Astrocyte (in vitro differentiated cells and primary cell): ENCODE measurements around the gene RXYLT1. TPM values are rescaled to one million over a fixed set of nuclear protein-coding genes. Genes with fewer than 3 reads are reported as not detected.

Experiments
- DNase-seq: peaks from one replicate; pipeline ENCODE4 v3.0.0-alpha.2; 2010; ENCODE audit warnings: low read depth
- FAIRE-seq: peaks from 2 replicates; lab custom pipeline; 2011; peaks lifted over from hg19 to GRCh38; lab: Jason Lieb, UNC
- H2AFZ ChIP-seq: 2 replicates; pipeline ENCODE4 v1.6.0; 2012; ENCODE audit warnings: low read depth, low read length, inconsistent platforms
- H3K27ac ChIP-seq: 2 replicates; pipeline ENCODE4 v1.5.1; 2011; ENCODE audit warnings: low read depth, low read length, inconsistent platforms
- H3K27me3 ChIP-seq: 2 replicates; pipeline ENCODE4 v1.6.0; 2011; ENCODE audit warnings: low read length, inconsistent platforms; ENCODE audit not compliant: insufficient read depth
- H3K36me3 ChIP-seq: 2 replicates; pipeline ENCODE4 v1.5.1; 2011; ENCODE audit warnings: low read length, inconsistent platforms; ENCODE audit not compliant: insufficient read depth
- H3K4me1 ChIP-seq: 2 replicates; pipeline ENCODE4 v1.5.1; 2011; ENCODE audit warnings: low read length, inconsistent platforms; ENCODE audit not compliant: insufficient read depth
- H3K4me2 ChIP-seq: 2 replicates; pipeline ENCODE4 v1.6.0; 2012; ENCODE audit warnings: low read length, inconsistent platforms
- H3K4me3 ChIP-seq: 2 replicates; pipeline ENCODE4 v1.5.1; 2011; ENCODE audit warnings: low read depth, mild to moderate bottlenecking, low read length, inconsistent platforms; ENCODE audit not compliant: insufficient read depth
- H3K79me2 ChIP-seq: 2 replicates; pipeline ENCODE4 v1.6.0; 2012; ENCODE audit warnings: mild to moderate bottlenecking, low read length, inconsistent platforms; ENCODE audit not compliant: insufficient read depth
- H3K9ac ChIP-seq: 2 replicates; pipeline ENCODE4 v1.6.0; 2012; ENCODE audit warnings: mild to moderate bottlenecking, low read length, inconsistent platforms
- H3K9me3 ChIP-seq: 2 replicates; pipeline ENCODE4 v1.5.1; 2012; ENCODE audit warnings: low read depth, mild to moderate bottlenecking, low read length, inconsistent platforms; ENCODE audit not compliant: insufficient read depth
- H4K20me1 ChIP-seq: 2 replicates; pipeline ENCODE4 v1.6.0; 2012; ENCODE audit warnings: low read length, inconsistent platforms; ENCODE audit not compliant: insufficient read depth
- H3K27ac Mint-ChIP-seq: one replicate; pipeline ENCODE4 v1.8.0; 2021; ENCODE audit warnings: mild to moderate bottlenecking, mixed read lengths; ENCODE audit not compliant: unreplicated experiment
- H3K27me3 Mint-ChIP-seq: one replicate; pipeline ENCODE4 v1.8.0; 2021; ENCODE audit warnings: low read depth, mixed read lengths; ENCODE audit not compliant: unreplicated experiment
- H3K36me3 Mint-ChIP-seq: one replicate; pipeline ENCODE4 v1.8.0; 2021; ENCODE audit warnings: low read depth, mixed read lengths; ENCODE audit not compliant: unreplicated experiment
- H3K4me1 Mint-ChIP-seq: one replicate; pipeline ENCODE4 v1.8.0; 2021; ENCODE audit warnings: low read depth, mixed read lengths; ENCODE audit not compliant: unreplicated experiment
- H3K4me3 Mint-ChIP-seq: one replicate; pipeline ENCODE4 v1.8.0; 2021; ENCODE audit warnings: mild to moderate bottlenecking, moderate library complexity, mixed read lengths; ENCODE audit not compliant: unreplicated experiment
- H3K9me3 Mint-ChIP-seq: one replicate; pipeline ENCODE4 v1.8.0; 2021; ENCODE audit warnings: mild to moderate bottlenecking, mixed read lengths; ENCODE audit not compliant: unreplicated experiment
- EZH2 ChIP-seq: IDR thresholded peaks from 2 replicates; pipeline ENCODE4 v1.6.1; 2012; ENCODE audit warnings: mild to moderate bottlenecking, low read length, inconsistent platforms; ENCODE audit not compliant: insufficient read depth
- total RNA-seq: library from RNA; stranded (reverse); gene quantifications from 2 replicates; pipeline ENCODE4 v1.2.1, GENCODE V29; 2021
- TF ChIP-seq, protein P1 (sequence below): IDR thresholded peaks from 2 replicates; pipeline ENCODE4 v1.5.1; 2011; ENCODE audit warnings: low read depth, mild to moderate bottlenecking, inconsistent platforms, low read length, moderate library complexity; ENCODE audit not compliant: insufficient read depth

Gene RXYLT1
- total RNA-seq, 1 donor from 2014 or later = 15.5 TPM

DNA sequence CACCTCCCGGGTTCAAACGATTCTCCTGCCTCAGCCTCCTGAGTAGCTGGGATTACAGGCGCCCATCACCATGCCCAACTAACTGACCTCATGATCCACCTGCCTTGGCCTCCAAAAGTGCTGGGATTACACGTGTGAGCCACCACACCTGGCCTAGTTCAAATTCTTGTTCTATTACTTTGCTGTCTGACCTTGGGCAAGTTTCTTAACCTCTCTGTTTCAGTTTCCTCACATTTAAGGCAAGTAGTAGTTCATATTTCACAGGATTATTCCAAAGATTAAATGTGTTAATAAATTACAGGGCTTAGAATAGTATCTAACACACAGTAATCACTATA is 10.9 kb downstream of the RXYLT1 start:
- Histone ChIP-seq H3K36me3 (peaks cover 12% of the 10 kb centered on the region), H3K9me3 (no peaks in the 10 kb centered on the region), H3K4me3 (no peak overlapping the region), H3K4me2 (no peak overlapping the region), H2AFZ (no peak overlapping the region), H3K79me2 (no peaks in the 10 kb centered on the region), H3K4me1 (no peaks in the 10 kb centered on the region), H3K27ac (no peak overlapping the region), H3K9ac (no peak overlapping the region), H4K20me1 (no peaks in the 10 kb centered on the region), H3K27me3 (no peaks in the 10 kb centered on the region)
- Mint-ChIP-seq H3K4me1 (peaks cover 17% of the 10 kb centered on the region), H3K27me3 (no peaks in the 10 kb centered on the region), H3K9me3 (peaks cover 2% of the 10 kb centered on the region), H3K4me3 (no peak overlapping the region), H3K27ac (no peak overlapping the region), H3K36me3 (peaks cover 14% of the 10 kb centered on the region)
- DNase-seq = no peak
- FAIRE-seq = no peak
- TF ChIP-seq, protein P1, sequence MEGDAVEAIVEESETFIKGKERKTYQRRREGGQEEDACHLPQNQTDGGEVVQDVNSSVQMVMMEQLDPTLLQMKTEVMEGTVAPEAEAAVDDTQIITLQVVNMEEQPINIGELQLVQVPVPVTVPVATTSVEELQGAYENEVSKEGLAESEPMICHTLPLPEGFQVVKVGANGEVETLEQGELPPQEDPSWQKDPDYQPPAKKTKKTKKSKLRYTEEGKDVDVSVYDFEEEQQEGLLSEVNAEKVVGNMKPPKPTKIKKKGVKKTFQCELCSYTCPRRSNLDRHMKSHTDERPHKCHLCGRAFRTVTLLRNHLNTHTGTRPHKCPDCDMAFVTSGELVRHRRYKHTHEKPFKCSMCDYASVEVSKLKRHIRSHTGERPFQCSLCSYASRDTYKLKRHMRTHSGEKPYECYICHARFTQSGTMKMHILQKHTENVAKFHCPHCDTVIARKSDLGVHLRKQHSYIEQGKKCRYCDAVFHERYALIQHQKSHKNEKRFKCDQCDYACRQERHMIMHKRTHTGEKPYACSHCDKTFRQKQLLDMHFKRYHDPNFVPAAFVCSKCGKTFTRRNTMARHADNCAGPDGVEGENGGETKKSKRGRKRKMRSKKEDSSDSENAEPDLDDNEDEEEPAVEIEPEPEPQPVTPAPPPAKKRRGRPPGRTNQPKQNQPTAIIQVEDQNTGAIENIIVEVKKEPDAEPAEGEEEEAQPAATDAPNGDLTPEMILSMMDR = no peak
- TF ChIP-seq EZH2 = no peak

DNA sequence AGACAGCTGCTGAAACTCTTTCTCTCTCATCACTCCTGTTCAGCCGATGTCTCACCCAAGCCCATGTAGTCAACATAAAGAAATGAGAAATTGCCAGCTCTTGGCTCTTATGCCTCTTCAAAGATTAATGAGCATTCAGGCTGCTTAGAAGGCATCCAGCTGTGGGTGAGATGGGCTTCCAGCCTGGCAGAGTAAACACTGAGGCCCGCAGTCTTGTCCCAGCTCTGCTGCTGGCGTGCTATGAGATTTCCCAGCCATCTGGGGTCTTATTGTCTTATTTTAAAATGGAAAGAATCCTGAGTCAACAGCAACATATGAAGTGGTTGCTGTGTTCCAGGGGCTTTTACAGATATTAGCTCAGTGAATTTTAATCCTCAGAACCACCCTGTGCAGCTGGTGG is 12.6 kb downstream of the RXYLT1 start:
- peaks cover 9% of the 10 kb centered on the region for H3K36me3 ChIP-seq
- H3K4me2 ChIP-seq = no peak overlapping the region
- no peak overlapping the region for H3K4me3 ChIP-seq
- no peaks in the 10 kb centered on the region for H3K9me3 ChIP-seq
- H4K20me1 ChIP-seq = no peaks in the 10 kb centered on the region
- no peaks in the 10 kb centered on the region for H3K4me1 ChIP-seq
- H3K9ac ChIP-seq = no peak overlapping the region
- H3K79me2 ChIP-seq = no peaks in the 10 kb centered on the region
- no peak for FAIRE-seq
- Mint-ChIP-seq H3K27ac (no peak overlapping the region), H3K9me3 (peaks cover 2% of the 10 kb centered on the region), H3K4me1 (peaks cover 15% of the 10 kb centered on the region), H3K36me3 (peaks cover 8% of the 10 kb centered on the region), H3K27me3 (no peaks in the 10 kb centered on the region), H3K4me3 (no peak overlapping the region)
- no peak overlapping the region for H3K27ac ChIP-seq
- H3K27me3 ChIP-seq = no peaks in the 10 kb centered on the region
- TF ChIP-seq EZH2 = no peak
- TF ChIP-seq, protein P1 = no peak
- no peak for DNase-seq
- no peak overlapping the region for H2AFZ ChIP-seq

DNA sequence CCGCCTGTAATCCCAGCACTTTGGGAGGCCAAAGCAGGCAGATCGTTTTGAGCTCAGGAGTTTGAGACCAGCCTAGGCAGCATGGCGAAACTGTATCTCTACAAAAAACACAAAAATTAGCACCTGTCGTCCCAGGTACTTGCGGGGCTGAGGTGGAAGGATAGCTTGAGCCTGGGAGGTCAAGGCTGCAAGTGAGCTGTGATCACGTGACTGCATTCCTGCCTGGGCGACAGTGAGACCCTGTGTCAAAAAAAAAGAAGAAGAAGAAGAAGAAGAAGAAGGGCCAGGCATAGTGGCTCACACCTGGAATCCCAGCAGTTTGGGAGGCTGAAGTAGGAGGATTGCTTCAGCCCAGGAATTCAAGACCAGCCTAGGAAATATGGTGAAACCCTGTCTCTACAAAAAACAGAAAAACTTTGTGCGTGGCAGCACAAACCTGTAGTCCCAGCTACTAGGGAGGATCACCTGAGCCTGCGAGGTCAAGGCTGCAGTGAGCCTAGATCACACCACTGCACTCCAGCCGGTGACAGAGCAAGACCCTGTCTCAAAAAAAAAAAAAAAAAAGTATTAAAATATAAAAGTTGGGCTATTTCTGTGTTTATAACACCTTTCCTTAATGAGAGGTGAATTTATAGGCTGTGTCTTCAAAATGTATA is 15.5 kb downstream of the RXYLT1 start:
- Histone ChIP-seq H3K27ac (no peak overlapping the region), H3K9ac (no peak overlapping the region), H3K4me3 (no peak overlapping the region), H3K4me1 (no peaks in the 10 kb centered on the region), H3K9me3 (no peaks in the 10 kb centered on the region), H3K27me3 (no peaks in the 10 kb centered on the region), H2AFZ (no peak overlapping the region), H3K4me2 (no peak overlapping the region), H3K79me2 (no peaks in the 10 kb centered on the region), H3K36me3 (peaks cover 5% of the 10 kb centered on the region), H4K20me1 (no peaks in the 10 kb centered on the region)
- FAIRE-seq (no peak), DNase-seq (no peak)
- Mint-ChIP-seq H3K9me3 (no peaks in the 10 kb centered on the region), H3K27ac (no peak overlapping the region), H3K36me3 (peaks cover 5% of the 10 kb centered on the region), H3K4me3 (no peak overlapping the region), H3K4me1 (peaks cover 6% of the 10 kb centered on the region), H3K27me3 (no peaks in the 10 kb centered on the region)
- TF ChIP-seq, protein P1 = no peak
- TF ChIP-seq EZH2 = no peak
